GM12892 (cell line): Measurements from ENCODE around the gene LRRFIP1. TPM values are rescaled to one million over a fixed set of nuclear protein-coding genes. Genes with fewer than 3 reads are reported as not detected.

ENCODE experiments used
- DNase-seq: peaks from one replicate; pipeline ENCODE4 v3.0.0; 2011; ENCODE audit not compliant: insufficient read length
- FAIRE-seq: peaks from 2 replicates; lab custom pipeline; 2011; peaks lifted over from hg19 to GRCh38; lab: Jason Lieb, UNC
- POLR2A ChIP-seq: IDR thresholded peaks from 2 replicates; pipeline ENCODE4 v1.6.1; 2011; ENCODE audit warnings: low read depth, low read length, control low read depth
- POLR2AphosphoS5 ChIP-seq: IDR thresholded peaks from 2 replicates; pipeline ENCODE4 v1.6.1; 2011; ENCODE audit warnings: low read depth, low read length, control low read depth
- TAF1 ChIP-seq: IDR thresholded peaks from 2 replicates; pipeline ENCODE4 v1.6.1; 2011; ENCODE audit warnings: low read depth, mild to moderate bottlenecking, control low read depth, low read length, borderline replicate concordance
- polyA plus RNA-seq: library from polyadenylated mRNA; unstranded; fragments of >200 nt; gene quantifications from one replicate; pipeline ENCODE4 v1.2.1, GENCODE V29; 2012; ENCODE audit warnings: missing spikeins, inconsistent platforms; ENCODE audit not compliant: missing spikeins

The LRRFIP1 gene, protein sequence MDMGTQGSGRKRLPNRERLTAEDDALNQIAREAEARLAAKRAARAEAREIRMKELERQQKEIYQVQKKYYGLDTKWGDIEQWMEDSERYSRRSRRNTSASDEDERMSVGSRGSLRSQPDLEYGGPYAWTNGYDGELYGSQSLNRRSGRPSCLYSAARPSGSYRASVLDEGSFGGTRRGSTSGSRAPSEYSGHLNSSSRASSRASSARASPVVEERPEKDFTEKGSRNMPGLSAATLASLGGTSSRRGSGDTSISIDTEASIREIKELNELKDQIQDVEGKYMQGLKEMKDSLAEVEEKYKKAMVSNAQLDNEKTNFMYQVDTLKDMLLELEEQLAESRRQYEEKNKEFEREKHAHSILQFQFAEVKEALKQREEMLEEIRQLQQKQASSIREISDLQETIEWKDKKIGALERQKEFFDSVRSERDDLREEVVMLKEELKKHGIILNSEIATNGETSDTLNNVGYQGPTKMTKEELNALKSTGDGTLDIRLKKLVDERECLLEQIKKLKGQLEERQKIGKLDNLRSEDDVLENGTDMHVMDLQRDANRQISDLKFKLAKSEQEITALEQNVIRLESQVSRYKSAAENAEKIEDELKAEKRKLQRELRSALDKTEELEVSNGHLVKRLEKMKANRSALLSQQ
- polyA plus RNA-seq: 80.1 TPM

DNA sequence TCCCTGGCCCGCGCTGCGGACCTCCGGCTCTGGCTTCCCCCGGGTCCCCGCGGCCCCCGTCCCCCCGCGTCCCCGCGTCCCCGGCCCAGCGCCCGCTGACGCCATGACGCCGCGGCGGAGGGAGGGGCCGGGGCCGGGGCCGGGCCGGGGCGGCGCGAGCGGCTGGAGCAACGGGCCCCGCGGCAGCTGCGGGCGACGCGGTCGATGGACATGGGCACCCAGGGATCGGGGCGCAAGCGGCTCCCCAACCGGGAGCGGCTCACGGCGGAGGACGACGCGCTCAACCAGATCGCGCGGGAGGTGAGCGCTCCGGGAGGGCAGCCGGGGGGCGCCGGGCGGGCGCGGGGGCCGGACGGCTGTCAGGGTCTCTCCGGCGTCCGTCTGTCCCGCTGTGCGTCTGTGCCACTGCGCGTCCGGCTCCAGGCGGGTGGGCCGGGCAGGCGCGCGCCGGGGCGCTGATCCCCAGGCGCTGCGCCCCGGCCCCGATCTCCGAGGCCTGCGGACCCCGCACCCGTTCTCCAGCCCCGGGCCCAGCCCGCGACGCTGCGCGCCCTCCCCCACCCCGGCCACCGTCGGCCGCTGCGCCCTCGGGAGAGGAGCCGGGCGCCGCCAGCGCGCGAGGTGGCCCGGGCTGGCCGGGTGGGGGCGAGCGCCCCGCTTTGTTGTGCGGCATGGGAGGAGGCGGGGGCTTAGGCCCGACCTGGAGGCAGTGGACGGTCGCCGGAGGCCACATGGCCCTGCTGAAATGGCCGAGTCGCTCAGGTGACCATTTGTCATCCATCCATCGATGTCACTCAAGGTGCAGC lies at the start of gene LRRFIP1:
Gene LRRFIP1, plus strand, starts transcription at position 147 of the 806 bp plus-strand sequence. Its CDS starts 58 bp downstream, at position 205.
- DNase-seq (no peak), FAIRE-seq (no peak)
- TF ChIP-seq POLR2A (no peak), POLR2AphosphoS5 (no peak), TAF1 (no peak)

DNA sequence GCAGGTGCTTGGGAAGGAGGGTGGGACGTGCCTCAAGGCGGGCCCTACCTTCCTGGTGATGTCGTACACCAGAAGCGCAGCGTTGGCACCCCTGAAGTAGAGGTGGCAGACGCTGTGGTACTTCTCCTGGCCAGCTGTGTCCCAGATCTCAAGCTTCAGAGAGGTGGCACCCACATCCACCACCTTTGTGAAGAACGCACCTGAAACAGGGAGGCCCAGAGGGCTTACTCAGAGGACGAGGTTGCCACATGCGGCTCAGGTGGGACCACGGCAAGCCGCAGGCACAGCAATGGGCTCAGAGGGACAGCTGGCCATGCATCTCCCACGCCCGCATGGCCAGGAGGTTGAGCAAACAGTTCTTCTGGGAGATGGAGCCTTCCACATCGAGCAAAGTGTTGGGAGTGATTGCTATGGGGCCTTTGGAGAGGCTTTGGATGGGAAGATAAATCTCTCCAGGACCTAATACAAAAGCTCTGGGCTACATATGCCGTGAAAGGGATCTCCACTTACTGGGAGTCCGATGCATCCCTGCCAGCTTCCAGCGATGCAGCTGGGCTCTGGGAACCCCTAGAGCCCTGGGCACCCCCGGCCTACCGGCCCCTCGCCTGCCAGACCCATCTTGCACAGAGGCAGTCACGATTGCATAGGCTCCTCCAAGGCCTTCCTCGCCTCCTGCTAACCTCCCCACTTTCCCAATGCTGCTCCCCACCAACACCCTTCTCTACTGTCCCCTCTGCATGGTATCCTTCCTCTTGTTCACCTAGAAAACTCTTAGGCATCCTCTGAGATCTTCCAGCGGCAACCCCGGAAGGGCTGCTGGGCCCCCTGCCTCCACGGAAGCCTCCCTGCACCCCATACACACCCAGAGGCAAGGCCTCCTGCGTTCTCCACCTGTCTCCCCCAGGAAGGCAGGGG lies 49.2 kb upstream of the LRRFIP1 start:
- TF ChIP-seq POLR2AphosphoS5 (no peak), POLR2A (no peak), TAF1 (no peak)
- no peak for FAIRE-seq
- no peak for DNase-seq

DNA sequence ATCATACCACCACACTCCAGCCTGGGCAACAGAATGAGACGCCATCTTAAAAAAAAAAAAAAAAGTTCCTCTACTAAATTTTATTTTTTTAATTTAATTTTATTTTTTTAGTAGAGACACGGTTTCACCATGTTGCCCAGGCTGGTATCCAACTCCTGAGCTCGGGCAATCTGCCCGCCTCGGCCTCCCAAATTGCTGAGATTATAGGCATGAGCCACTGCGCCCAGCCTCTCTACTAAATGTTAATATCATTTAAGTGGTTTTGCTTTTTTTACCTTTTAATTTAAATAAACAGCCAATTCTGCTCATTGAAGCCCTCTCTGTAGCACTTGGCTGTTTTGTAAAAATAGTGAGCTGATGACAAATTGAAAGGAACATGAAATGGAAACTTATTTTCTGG lies 46.1 kb upstream of the LRRFIP1 start:
- FAIRE-seq: no peak

DNA sequence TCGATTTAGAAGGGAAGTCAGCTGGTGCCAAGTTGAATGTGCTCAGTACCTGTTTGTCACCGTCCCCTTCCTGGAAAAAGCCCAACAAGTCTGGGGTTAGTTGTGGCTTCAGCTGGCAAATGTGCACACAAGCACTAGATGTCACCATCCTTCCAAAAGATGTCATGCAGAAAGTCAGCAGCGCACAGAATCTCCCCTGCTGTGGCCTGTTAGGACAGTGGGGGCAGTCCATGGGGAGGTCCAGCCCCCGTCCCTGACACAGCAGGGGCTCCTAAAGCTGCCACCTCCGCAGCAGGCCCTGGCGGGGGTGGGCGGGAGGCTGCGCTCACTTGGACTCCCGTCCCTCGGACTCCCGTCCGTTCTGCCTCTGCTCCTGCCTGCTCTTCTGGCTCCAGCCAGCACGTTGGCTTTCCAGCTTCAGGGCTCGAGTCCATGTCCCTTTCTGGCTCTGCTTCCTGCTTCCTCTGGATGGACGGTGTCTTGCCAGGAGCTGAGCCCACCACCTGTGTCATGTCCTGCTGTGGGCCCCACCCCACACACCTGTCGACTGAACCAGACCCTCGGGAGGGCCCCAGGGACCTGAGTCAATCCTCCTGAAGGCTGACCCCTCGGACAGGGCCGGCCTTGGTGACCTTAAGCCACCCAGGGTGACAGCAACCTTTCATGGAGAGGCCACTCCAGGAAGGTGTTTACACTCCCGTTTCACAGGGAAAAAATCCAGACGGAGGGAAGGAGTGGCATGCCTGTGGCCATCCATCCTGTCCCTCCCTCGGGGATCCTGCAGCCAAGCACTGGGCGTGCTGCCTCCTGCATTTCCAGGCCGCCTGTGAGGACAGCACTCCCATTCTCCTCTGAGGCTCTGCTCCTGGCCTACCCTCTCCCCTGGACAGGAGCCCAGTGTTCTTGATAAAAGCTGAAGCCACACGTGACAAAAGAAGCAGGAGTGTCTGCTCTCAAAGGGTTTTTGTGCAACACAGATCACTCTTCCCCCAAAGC lies 45.3 kb upstream of the LRRFIP1 start:
- no peak for TF ChIP-seq POLR2A
- TF ChIP-seq TAF1: no peak
- TF ChIP-seq POLR2AphosphoS5: no peak
- peak; percentile 44 for FAIRE-seq
- no peak for DNase-seq

More for the DNA sequence above, 46.1 kb upstream of the LRRFIP1 start:
- no peak for TF ChIP-seq POLR2A
- no peak for TF ChIP-seq POLR2AphosphoS5
- TF ChIP-seq TAF1: no peak
- DNase-seq: no peak

DNA sequence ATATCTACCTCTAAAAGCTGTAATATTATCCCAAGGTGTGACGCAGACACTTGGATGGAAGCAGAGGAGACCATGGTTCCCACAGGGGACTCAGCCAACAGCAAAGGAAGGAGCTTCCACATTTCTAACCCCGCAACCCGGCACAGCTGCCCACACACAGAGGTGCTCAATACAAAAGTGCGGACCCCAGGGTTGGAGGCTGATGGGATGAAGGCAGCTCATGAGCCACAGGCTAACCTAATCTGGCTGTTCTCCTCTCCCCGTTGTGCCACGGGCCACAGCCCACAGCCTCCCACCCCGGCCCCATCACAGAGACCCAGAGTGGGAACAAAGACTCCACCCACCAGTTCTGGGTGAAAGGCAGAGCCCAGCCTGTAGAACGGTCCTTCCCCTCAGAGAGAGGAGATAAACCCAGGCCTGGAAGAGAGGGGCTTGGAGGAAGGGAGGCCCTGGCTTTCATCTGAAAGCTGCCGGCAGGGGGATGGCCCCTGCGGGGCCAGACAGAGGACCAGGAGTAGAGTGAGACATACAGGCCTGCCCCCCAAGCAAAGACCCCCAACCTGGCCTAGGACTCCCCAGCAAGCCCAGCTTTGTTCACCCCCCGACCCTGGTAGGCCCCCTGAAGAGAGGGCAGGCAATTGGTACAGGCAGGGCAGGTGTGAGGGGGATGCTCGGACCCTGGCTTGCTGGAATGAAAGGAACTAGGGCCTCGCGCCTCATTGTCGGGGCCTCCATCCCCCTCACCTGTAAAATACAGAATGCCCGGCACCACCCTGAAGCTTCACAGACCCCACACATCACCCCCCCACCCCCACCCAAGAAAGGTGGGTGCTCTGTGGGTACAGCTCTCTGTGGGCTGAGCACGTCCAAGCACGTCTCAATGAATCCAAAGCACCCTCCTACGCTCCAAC lies 43.7 kb upstream of the LRRFIP1 start:
- TF ChIP-seq POLR2A (no peak), POLR2AphosphoS5 (no peak), TAF1 (no peak)
- FAIRE-seq (no peak), DNase-seq (no peak)

DNA sequence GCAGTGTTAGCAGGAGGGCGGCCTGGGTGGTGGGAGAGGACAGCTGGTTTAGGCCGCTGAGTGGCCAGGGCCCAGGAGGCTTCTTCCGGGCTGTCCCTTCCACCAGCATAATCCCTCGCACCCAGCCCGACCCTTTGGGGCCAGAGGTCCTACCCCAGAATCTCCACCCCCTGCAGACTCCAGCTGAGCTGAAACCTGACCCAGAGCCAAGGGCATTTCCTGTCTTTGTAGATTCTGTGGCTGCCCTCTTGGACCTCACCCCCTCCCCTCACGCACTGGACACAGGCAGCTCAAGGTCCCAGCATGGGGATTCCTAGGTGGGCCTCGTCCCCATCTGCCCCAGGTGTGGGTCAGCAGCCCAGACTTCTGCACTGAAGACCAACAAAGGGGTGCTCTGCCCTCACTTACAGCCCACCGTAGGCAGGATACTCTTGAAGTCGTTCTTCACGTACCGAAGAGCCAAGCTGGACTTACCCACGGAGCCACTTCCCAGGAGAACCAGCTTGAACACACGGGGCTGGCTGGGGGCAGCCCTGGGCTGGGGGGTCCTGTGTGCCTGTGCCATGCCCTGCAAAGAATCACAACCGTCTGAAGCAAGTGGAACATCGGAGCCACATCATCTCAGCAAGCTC lies 41.7 kb upstream of the LRRFIP1 start:
- TF ChIP-seq TAF1: no peak
- no peak for TF ChIP-seq POLR2AphosphoS5
- no peak for TF ChIP-seq POLR2A

DNA sequence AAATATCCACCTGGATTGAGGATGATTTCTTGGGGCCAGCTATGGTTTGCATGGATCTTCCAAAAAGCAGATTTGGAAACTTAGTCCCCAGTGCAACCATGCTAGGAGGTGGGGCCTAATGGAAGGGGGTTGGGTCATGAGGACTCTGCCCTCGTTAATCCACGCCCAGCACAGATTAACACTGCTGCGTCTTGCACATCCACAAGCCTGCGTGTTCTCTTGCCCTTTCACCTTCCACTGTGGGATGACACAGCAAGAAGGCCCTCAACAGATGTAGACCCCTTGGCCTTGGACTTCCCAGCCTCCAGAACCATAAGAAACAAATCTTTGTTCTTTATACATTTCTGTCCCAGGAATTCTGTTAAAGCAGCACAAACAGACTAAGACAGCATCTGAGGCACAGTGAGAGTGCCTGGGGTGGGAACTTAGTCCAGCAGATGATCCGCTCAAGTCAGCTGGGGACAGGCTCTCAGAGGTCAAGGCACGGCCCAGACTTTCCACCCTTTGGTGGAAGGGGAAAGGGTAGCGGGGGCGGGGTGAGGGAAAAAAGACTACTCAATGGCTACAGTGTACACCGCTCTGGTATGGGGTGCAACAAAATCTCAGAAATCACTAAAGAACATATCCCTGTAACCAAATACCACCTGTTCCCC lies 39.2 kb upstream of the LRRFIP1 start:
- no peak for FAIRE-seq
- TF ChIP-seq POLR2A (no peak), TAF1 (no peak), POLR2AphosphoS5 (no peak)
- DNase-seq: no peak

More for the DNA sequence above, 41.7 kb upstream of the LRRFIP1 start:
- FAIRE-seq (no peak), DNase-seq (no peak)
